A549 treated with Hydrocortisone at 1 μM for 4 hours (cell line): ENCODE data around the gene TGIF2LX. TPM values are rescaled to one million over a fixed set of nuclear protein-coding genes. Genes with fewer than 3 reads are reported as not detected.

Source experiments
- total RNA-seq: library from RNA; stranded (reverse); fragments of 200-300 nt; extraction: Qiagen RNA extraction; gene quantifications from 5 replicates; pipeline ENCODE4 v1.2.3, GENCODE V29; 2022

The TGIF2LX gene
- total RNA-seq, result not detected in 5 replicates

GRCh38 chrX:89921665-89922064, at the start of gene TGIF2LX:
TSS of gene TGIF2LX (plus strand) at chrX:89921908. CDS start at chrX:89922086, 178 bp downstream.

